HG03432 (cell line): ENCODE measurements around the gene CPNE9.

Source experiments
- ATAC-seq: cut with Tn5 transposase; IDR thresholded peaks from one replicate; pipeline ENCODE4 v1.9.1; 2021; ENCODE audit warnings: mild to moderate bottlenecking, moderate library complexity; ENCODE audit not compliant: unreplicated experiment

CPNE9 gene

GRCh38 chr3:9686703-9687102 is 16.9 kb upstream of the CPNE9 start:
- ATAC-seq: no peak

- no peak for ATAC-seq
Observed at GRCh38 chr3:9687514-9687913, 16.1 kb upstream of the CPNE9 start.

- ATAC-seq: no peak
Observed at GRCh38 chr3:9688961-9689360, 14.7 kb upstream of the CPNE9 start.

- no peak for ATAC-seq
Observed at GRCh38 chr3:9689757-9690156, 13.9 kb upstream of the CPNE9 start.

GRCh38 chr3:9690451-9691450 is 12.9 kb upstream of the CPNE9 start:
- peak; percentile 100 for ATAC-seq

- no peak for ATAC-seq
Observed at GRCh38 chr3:9691636-9692035, 12.0 kb upstream of the CPNE9 start.

- ATAC-seq: no peak
Observed at GRCh38 chr3:9692416-9692815, 11.2 kb upstream of the CPNE9 start.

GRCh38 chr3:9695345-9695744 is 8.3 kb upstream of the CPNE9 start:
- ATAC-seq: no peak

GRCh38 chr3:9695746-9696145 is 7.9 kb upstream of the CPNE9 start:
- no peak for ATAC-seq

- no peak for ATAC-seq
Observed at GRCh38 chr3:9696480-9697220, 7.0 kb upstream of the CPNE9 start.

GRCh38 chr3:9697892-9698291 is 5.7 kb upstream of the CPNE9 start:
- ATAC-seq: no peak

GRCh38 chr3:9698293-9698692 is 5.3 kb upstream of the CPNE9 start:
- no peak for ATAC-seq

- ATAC-seq: no peak
Observed at GRCh38 chr3:9700536-9700935, 3.1 kb upstream of the CPNE9 start.

- no peak for ATAC-seq
Observed at GRCh38 chr3:9701006-9701405, 2.6 kb upstream of the CPNE9 start.

GRCh38 chr3:9701711-9702110 is 1.9 kb upstream of the CPNE9 start:
- ATAC-seq: no peak

- ATAC-seq: no peak
Observed at GRCh38 chr3:9703240-9703639, 393 bp upstream of the CPNE9 start.

GRCh38 chr3:9704347-9705322 is 1.0 kb downstream of the CPNE9 start:
- ATAC-seq: no peak

GRCh38 chr3:9710174-9710739 is 6.6 kb downstream of the CPNE9 start:
- ATAC-seq: no peak

- no peak for ATAC-seq
Observed at GRCh38 chr3:9712415-9712814, 8.8 kb downstream of the CPNE9 start.

GRCh38 chr3:9713142-9713541 is 9.5 kb downstream of the CPNE9 start:
- ATAC-seq: no peak
